Tibial artery (tissue), 4 donors: ENCODE data around the gene MOK.

Experiments
- DNase-seq, 2 donors: peaks; one replicate each; pipeline ENCODE4 v3.0.0-alpha.2; 2019
- H3K27ac ChIP-seq, 2 donors: fragments of 200-600 bp; sonication (generic) in 1 of 2; 1 replicate in 1 of 2; 2 replicates in 1 of 2; pipeline ENCODE4 v1.5.1; 2018 to 2019; ENCODE audit warnings: mild to moderate bottlenecking in 1 of 2
- H3K27me3 ChIP-seq, 2 donors: fragments of 200-600 bp; sonication (generic) in 1 of 2; one replicate each; pipeline versions ENCODE4 v1.5.1 to v1.6.0; 2016 to 2019
- H3K36me3 ChIP-seq, 3 donors: fragments of 200-600 bp; sonication (generic) in 2 of 3; one replicate each; pipeline ENCODE4 v1.5.1; 2016 to 2019; ENCODE audit warnings: mild to moderate bottlenecking in 2 of 3
- H3K4me1 ChIP-seq, 4 donors: fragments of 200-600 bp; sonication (generic) in 2 of 4; 1 replicate in 3 of 4; 2 replicates in 1 of 4; pipeline ENCODE4 v1.5.1; 2016 to 2019
- H3K4me3 ChIP-seq, 2 donors: fragments of 200-600 bp; sonication (generic) in 1 of 2; 1 replicate in 1 of 2; 2 replicates in 1 of 2; pipeline ENCODE4 v1.5.1; 2018 to 2019; ENCODE audit warnings: mild to moderate bottlenecking in 2 of 2
- H3K9me3 ChIP-seq, 3 donors: fragments of 200-600 bp; sonication (generic) in 1 of 3; one replicate each; pipeline ENCODE4 v1.5.1; 2016 to 2019
- CTCF ChIP-seq, 2 experiments: fragments of 200-600 bp in 1 of 2; fragments of 450-650 bp in 1 of 2; IDR thresholded peaks; one replicate each; pipeline ENCODE4 v1.5.1; 2017 to 2019; ENCODE audit warnings: antibody characterized with exemption in 2 of 2, mild to moderate bottlenecking in 1 of 2, moderate library complexity in 1 of 2
- intact Hi-C: fragments of 100-400 bp; cut with DNase I; formaldehyde crosslinking; loops from one replicate; pipeline ENCODE4 v1.15.0; 2023; ENCODE audit warnings: low total_unique reads

Gene MOK

GRCh38 chr14:102264775-102265174 lies 40.2 kb downstream of the MOK start:
- H3K27me3 ChIP-seq: no peaks in the 10 kb centered on the region
- intact Hi-C loops: no loop called here
- peaks cover 0 to 8% (median 4%) of the 10 kb centered on the region in 4 donors for H3K4me1 ChIP-seq
- peak overlapping the region; percentile 5 to 28 for H3K27ac ChIP-seq
- H3K4me3 ChIP-seq: no peak overlapping the region
- no peak for DNase-seq
- no peaks in the 10 kb centered on the region for H3K36me3 ChIP-seq
- H3K9me3 ChIP-seq: no peaks in the 10 kb centered on the region
- TF ChIP-seq CTCF (IDR thresholded peaks at IDR 0.05): no peak

GRCh38 chr14:102264355-102264754 lies 40.6 kb downstream of the MOK start:
- no peak overlapping the region for H3K4me3 ChIP-seq
- H3K27ac ChIP-seq: peak overlapping the region; percentile 5 to 28
- no peaks in the 10 kb centered on the region for H3K36me3 ChIP-seq
- no peaks in the 10 kb centered on the region for H3K27me3 ChIP-seq
- peaks cover 0 to 8% (median 4%) of the 10 kb centered on the region in 4 donors for H3K4me1 ChIP-seq
- intact Hi-C loops: no loop called here
- no peak for DNase-seq
- no peak for TF ChIP-seq CTCF (IDR thresholded peaks at IDR 0.05)
- H3K9me3 ChIP-seq: no peaks in the 10 kb centered on the region

GRCh38 chr14:102262929-102263462 lies 42.0 kb downstream of the MOK start:
- no peak for TF ChIP-seq CTCF (IDR thresholded peaks at IDR 0.05)
- no peak for DNase-seq
- H3K4me1 ChIP-seq: peaks cover 0 to 8% (median 4%) of the 10 kb centered on the region in 4 donors
- no peaks in the 10 kb centered on the region for H3K9me3 ChIP-seq
- H3K4me3 ChIP-seq: no peak overlapping the region
- H3K27me3 ChIP-seq: no peaks in the 10 kb centered on the region
- H3K27ac ChIP-seq: no peak overlapping the region
- H3K36me3 ChIP-seq: no peaks in the 10 kb centered on the region
- intact Hi-C loops: no loop called here

- Histone ChIP-seq H3K4me1 (peaks cover 0 to 3% (median 0%) of the 10 kb centered on the region in 4 donors), H3K4me3 (no peak overlapping the region), H3K36me3 (no peaks in the 10 kb centered on the region), H3K9me3 (no peaks in the 10 kb centered on the region), H3K27ac (no peak overlapping the region), H3K27me3 (no peaks in the 10 kb centered on the region)
- intact Hi-C loops: no loop called here
- no peak for DNase-seq
- TF ChIP-seq CTCF (IDR thresholded peaks at IDR 0.05): no peak
Measured at GRCh38 chr14:102258136-102258535, 46.8 kb downstream of the MOK start.

GRCh38 chr14:102256716-102257115 lies 48.2 kb downstream of the MOK start:
- no peak overlapping the region for H3K4me3 ChIP-seq
- H3K27ac ChIP-seq: no peak overlapping the region
- intact Hi-C loops: no loop called here
- no peak for DNase-seq
- H3K27me3 ChIP-seq: no peaks in the 10 kb centered on the region
- H3K36me3 ChIP-seq: no peaks in the 10 kb centered on the region
- H3K4me1 ChIP-seq: no peaks in the 10 kb centered on the region
- no peak for TF ChIP-seq CTCF (IDR thresholded peaks at IDR 0.05)
- H3K9me3 ChIP-seq: no peaks in the 10 kb centered on the region
